H7 (cell line): Measurements from ENCODE around the gene DISP3. TPM values are rescaled to one million over a fixed set of nuclear protein-coding genes. Genes with fewer than 3 reads are reported as not detected.

ENCODE experiments used
- DNase-seq: peaks from one replicate; pipeline ENCODE4 v3.0.0; 2012
- H3K27me3 ChIP-seq: 2 replicates; pipeline ENCODE4 v1.6.0; 2011; ENCODE audit warnings: mild to moderate bottlenecking, low read length; ENCODE audit not compliant: control insufficient read depth, insufficient read depth
- H3K36me3 ChIP-seq: replicated peaks from 2 replicates; pipeline ENCODE4 v1.5.1; 2011; ENCODE audit warnings: low read length; ENCODE audit not compliant: control insufficient read depth, insufficient read depth
- H3K4me3 ChIP-seq: 2 replicates; pipeline ENCODE4 v1.5.1; 2011; ENCODE audit warnings: low read depth, mild to moderate bottlenecking, control low read depth, low read length, moderate library complexity; ENCODE audit not compliant: insufficient read depth
- total RNA-seq: library from RNA; depleted of rRNA; stranded (reverse); fragments of >200 nt; shearing (Covaris generic); gene quantifications from 2 replicates; pipeline ENCODE4 v1.2.3, GENCODE V29; 2014

Gene DISP3
- total RNA-seq, 1 experiment from 2014 or later: 6.1 TPM

DNA sequence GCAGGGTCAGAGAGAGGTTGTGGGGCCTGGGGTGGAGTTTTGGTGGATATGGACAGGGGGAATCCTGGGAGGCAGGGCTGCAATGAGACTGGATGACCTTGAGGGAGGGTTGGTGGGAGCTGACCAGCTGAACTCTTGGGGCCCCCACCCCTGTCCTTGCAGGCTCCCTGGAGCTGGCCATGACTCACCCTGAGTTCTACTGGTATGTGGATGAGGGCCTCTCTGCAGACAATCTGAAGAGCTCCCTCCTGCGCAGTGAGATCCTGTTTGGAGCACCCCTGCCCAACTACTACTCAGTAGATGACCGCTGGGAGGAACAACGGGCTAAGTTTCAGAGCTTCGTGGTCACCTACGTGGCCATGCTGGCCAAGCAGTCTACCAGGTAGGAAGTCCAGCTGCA lies 23.6 kb downstream of the DISP3 start:
- DNase-seq: no peak
- Histone ChIP-seq H3K4me3 (no peak overlapping the region), H3K27me3 (no peaks in the 10 kb centered on the region), H3K36me3 (peaks cover 2% of the 10 kb centered on the region; the same call in 1 of the 2 replicates)

- H3K27me3 ChIP-seq: no peaks in the 10 kb centered on the region
- peaks cover 2% of the 10 kb centered on the region; the same call in 1 of the 2 replicates for H3K36me3 ChIP-seq
- DNase-seq: no peak
- H3K4me3 ChIP-seq: no peak overlapping the region
Observed at GRCh38 chr1:11504599-11504998, 25.6 kb downstream of the DISP3 start.

DNA sequence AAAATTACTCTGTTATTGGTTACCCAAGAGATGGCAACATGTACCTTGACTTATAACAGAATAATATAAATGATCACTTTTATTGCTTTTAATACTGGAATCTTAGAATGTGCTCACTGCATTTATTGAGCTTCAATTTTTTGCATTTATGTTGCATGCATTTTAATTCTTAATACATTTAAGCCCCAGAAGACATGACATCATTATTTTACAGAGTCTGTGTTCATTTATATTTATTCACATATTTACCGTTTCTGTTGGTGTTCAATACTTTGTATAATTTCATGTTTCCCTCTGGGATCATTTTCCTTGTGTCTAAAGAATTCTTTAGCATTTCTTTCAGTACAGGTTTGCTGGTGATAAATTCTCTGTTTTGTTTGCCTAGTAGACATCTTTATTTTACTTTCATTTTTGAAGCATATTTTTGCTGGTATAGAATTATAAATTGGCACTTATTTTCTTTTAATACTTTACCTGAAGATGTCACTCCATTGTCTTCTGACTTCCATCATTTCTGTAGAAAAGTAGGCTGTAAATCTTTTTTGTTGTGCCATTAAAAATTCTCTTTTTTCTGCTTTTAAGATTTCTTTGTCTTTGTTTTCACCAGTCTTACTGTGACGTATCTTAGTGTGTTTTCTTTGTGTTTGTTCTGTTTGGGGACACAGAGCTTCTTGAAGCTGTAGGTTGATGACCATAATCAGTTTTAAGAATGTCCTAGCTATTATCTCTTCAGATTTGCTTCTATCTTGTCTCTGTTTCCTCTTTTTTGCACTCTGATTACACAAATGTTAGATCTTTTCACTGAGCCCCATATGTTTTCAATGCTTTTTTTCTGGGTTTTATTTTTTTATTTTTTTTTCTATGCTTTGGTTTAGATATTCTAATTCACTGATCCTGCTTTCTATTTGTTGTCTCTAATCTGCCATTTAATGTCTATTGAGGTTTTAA lies 26.9 kb downstream of the DISP3 start:
- H3K27me3 ChIP-seq: no peaks in the 10 kb centered on the region
- H3K36me3 ChIP-seq: 0 out of 2 replicates have a peak, but pooled peaks cover 2% of the 10 kb centered on the region
- no peak overlapping the region for H3K4me3 ChIP-seq
- DNase-seq: no peak

- DNase-seq: no peak
- Histone ChIP-seq H3K4me3 (no peak overlapping the region), H3K27me3 (no peaks in the 10 kb centered on the region), H3K36me3 (peaks cover 2% of the 10 kb centered on the region; the same call in 1 of the 2 replicates)
Observed at GRCh38 chr1:11507309-11507708, 28.4 kb downstream of the DISP3 start.

DNA sequence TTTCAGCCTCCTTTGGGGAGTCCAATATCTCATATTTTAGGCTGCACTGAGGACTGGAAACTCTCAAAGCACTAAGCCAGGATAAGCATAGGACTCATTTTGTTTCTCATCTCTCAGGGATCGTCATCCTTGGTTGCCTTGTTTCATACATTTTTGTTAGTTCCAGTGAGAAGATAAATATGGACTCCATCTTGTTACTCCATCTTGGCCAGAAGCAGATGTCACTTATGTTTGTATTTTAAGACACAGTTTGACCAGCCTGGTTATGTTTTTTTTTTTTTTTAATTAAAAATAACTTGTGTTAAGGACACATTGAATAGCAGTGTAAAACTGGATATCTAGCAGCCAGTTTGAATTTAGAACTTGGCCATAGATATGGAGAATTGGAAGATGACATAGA lies 34.7 kb downstream of the DISP3 start:
- DNase-seq: no peak
- no peak overlapping the region for H3K4me3 ChIP-seq
- H3K27me3 ChIP-seq: no peaks in the 10 kb centered on the region
- H3K36me3 ChIP-seq: no peaks in the 10 kb centered on the region; the same call in 1 of the 2 replicates

GRCh38 chr1:11514366-11514765 lies 35.4 kb downstream of the DISP3 start:
- no peaks in the 10 kb centered on the region for H3K27me3 ChIP-seq
- H3K36me3 ChIP-seq: no peaks in the 10 kb centered on the region; the same call in 1 of the 2 replicates
- no peak for DNase-seq
- H3K4me3 ChIP-seq: no peak overlapping the region

DNA sequence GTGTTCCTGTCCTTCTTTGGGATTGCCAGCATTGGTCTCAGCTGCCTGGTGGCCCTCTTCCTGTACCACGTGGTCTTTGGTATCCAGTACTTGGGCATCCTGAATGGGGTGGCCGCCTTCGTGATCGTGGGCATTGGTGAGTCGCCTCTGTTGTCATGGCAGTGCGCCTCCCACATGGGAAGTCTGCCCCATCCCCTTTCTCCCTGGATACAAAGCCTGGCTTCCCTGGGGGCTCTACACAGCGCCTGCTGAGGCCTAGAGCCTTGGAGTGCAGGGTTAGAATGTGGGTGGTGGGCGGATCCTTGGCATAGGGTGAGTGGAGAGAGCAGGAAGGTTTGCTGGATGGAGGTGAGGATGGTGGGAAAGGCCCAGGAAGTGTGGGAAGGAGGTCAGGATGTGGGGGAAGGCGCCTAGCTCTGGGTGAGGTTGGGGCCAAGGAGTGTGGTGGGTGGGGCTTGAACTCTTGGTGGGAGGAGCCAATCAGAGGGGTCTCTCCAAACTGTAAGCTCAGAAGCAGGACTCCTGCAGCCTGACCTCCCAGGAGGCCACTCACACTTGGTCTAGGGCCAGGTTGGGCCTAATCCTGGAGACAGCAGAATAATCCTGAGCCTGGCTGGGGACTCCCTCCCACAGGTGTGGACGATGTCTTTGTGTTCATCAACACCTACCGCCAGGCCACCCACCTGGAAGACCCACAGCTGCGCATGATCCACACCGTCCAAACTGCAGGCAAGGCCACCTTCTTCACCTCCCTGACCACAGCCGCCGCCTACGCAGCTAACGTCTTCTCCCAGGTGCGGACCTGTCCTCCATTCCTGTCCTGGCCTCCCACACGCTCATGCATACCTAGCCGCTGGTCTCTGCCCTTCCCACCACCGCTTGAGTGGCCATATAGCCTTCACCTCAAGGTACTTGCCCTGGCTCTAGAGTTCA lies 36.7 kb downstream of the DISP3 start:
- H3K4me3 ChIP-seq: no peak overlapping the region
- DNase-seq: peak; percentile 48
- H3K27me3 ChIP-seq: no peaks in the 10 kb centered on the region
- H3K36me3 ChIP-seq: no peaks in the 10 kb centered on the region; the same call in none of the 2 replicates

DNA sequence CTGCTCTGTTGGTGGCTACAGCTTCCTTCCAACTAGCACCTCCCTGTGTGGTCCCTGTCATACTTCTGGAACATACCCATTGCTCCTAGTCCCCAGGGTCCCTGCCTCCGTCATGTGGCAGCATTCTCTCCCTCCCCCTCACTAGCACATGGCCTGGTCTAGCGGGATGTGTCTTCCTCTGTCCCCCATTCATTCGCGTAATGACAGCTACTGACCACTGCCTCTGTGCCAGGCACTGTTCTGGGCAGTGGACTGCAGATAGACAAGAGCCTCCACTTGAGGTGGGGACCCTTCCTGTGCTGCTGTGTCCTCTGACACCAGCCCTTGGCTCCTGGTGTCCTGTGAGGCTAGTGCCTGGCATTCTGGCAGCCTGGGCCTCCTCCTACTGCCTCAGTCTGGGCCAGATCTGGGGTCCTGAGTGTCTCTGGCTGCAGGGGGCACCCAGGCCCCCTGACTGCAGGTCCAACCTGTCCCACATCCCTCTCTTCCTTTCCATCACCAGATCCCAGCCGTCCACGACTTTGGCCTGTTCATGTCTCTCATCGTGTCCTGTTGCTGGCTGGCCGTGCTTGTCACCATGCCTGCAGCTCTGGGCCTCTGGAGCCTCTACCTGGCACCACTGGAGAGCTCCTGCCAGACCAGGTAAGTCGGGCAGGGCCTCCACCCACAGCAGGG lies 38.1 kb downstream of the DISP3 start:
- peak; percentile 33 for DNase-seq
- Histone ChIP-seq H3K4me3 (no peak overlapping the region), H3K36me3 (no peaks in the 10 kb centered on the region; the same call in none of the 2 replicates), H3K27me3 (no peaks in the 10 kb centered on the region)

GRCh38 chr1:11518016-11518701 lies 39.2 kb downstream of the DISP3 start:
- DNase-seq: peak; percentile 31
- no peaks in the 10 kb centered on the region; the same call in none of the 2 replicates for H3K36me3 ChIP-seq
- H3K27me3 ChIP-seq: no peaks in the 10 kb centered on the region
- H3K4me3 ChIP-seq: no peak overlapping the region

DNA sequence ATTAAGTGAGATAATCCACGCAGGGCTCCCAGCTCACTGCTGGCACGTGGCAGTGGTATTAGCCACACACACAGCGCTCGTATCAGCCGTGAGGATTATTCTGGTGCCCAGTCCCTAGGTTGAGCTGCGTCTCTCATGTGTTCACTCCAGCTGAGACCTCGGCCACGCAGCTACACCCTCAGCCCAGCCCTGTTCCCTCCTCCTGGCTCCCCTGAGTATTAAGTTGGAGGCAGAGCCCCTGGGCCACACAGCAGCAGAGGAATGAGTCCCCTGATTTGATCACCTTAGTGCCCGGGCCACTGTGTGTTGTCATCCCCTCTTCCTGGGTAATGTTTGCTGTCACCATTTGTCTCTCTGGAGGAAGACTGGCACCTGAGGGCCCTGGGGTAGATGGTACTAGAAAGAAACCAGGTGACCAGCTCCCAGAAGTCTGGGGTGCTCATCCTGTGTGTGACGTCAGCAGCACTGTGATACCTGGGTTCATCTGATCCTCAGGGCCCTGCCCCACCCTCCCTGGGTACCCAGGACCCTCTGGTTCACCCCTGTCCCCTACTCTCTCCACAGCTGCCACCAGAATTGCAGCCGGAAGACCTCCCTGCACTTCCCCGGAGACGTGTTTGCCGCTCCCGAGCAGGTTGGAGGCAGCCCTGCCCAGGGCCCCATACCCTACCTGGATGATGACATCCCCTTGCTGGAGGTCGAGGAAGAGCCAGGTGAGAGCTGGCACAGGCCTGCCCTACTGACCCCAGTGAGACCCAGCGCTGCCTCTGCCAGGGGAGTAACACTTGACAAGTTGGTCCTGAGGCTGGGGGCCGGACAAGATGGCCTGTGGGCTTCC lies 40.1 kb downstream of the DISP3 start:
- peak; percentile 35 for DNase-seq
- no peaks in the 10 kb centered on the region; the same call in none of the 2 replicates for H3K36me3 ChIP-seq
- H3K27me3 ChIP-seq: no peaks in the 10 kb centered on the region
- no peak overlapping the region for H3K4me3 ChIP-seq

- DNase-seq: peak; percentile 29
- Histone ChIP-seq H3K27me3 (no peaks in the 10 kb centered on the region), H3K36me3 (no peaks in the 10 kb centered on the region; the same call in none of the 2 replicates), H3K4me3 (no peak overlapping the region)
Observed at GRCh38 chr1:11519629-11520031, 40.7 kb downstream of the DISP3 start.

- Histone ChIP-seq H3K27me3 (no peaks in the 10 kb centered on the region), H3K4me3 (no peak overlapping the region), H3K36me3 (no peaks in the 10 kb centered on the region; the same call in none of the 2 replicates)
- peak; percentile 41 for DNase-seq
Observed at GRCh38 chr1:11520531-11521233, 41.7 kb downstream of the DISP3 start.
